ENCODE results near the gene ATOX1.

DNA sequence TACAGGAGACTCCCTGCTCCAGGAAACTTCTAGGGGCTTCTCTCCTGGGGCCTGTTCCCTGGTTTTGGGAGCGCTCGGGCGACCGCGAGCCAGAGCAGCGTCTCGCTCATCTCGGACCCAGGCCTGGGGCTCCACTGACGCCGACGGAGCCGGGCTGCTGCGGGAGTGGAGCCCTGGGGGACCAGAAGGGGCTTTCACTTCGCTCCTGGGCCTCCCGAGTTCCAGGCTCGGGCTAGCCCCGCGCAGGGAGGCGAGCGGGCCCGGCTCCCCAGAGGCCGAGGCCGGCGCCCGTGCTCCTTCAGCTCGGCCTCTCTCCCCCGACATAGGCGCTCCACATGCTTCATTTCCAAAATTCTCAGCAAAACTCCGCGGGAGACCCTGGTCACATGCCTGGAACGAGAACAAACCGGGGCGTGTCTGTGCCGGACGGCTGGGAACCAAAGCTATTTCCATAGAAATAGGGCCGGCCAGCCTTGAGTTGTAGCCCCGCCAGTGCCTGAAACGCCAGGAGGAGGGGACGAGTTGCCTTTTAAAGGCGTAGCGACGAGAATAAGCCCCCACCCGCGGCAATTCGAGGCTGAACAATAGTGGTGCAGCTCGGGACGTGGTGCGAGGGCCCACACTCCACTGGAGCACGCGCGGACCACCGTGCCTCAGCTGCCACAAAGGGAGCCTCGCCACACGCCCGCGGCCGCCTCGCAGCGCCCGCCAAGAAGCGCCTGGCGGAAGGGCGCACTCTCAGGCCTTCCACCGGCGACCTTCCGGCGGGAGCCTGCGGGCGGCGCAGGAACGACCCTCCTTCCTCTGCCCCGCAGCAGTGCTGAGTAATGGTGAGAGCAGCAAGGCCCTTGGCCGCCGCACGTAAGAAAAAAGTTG lies 12.2 kb upstream of the ATOX1 start:
- TF ChIP-seq CTCF (IDR thresholded peaks at IDR 0.05), result no peak
- TF ChIP-seq REST (IDR thresholded peaks at IDR 0.05; ENCODE audit: insufficient read depth in 1 of 2, low read depth in 2 of 2, low read length in 1 of 2), result no peak
- no peak; the same call in 1 of the 2 replicates for TF ChIP-seq POLR2AphosphoS5 (IDR thresholded peaks at IDR 0.05; ENCODE audit: low read depth, low read length)
- 0 out of 2 replicates have a peak, but pooled peaks have one; percentile 32 for TF ChIP-seq SIN3A (IDR thresholded peaks at IDR 0.05; ENCODE audit: borderline replicate concordance, insufficient read depth, low read depth, low read length)
- TF ChIP-seq TCF7L2 (IDR thresholded peaks at IDR 0.05; ENCODE audit: low read depth, low read length), result no peak
